H1 (cell line): Measurements from ENCODE around the gene GPR87. TPM values are rescaled to one million over a fixed set of nuclear protein-coding genes. Genes with fewer than 3 reads are reported as not detected.

Experiments used
- CTCF ChIA-PET: fragments of 300-600 bp; sonication (Branson Sonifier 250); formaldehyde crosslinking; loops from one replicate; lab custom pipeline; 2021; ENCODE audit not compliant: partially characterized antibody; lab: Charles Lee
- POLR2A ChIA-PET: fragments of 300-600 bp; sonication (Branson Sonifier 250); formaldehyde crosslinking; loops from one replicate; lab custom pipeline; 2021; ENCODE audit warnings: inconsistent platforms; ENCODE audit not compliant: partially characterized antibody; lab: Charles Lee
- DNase-seq, 2 experiments: peaks; one replicate each; pipeline versions ENCODE4 v3.0.0 to v3.0.0-alpha.2; 2010 to 2022; ENCODE audit warnings: low spot score in 2 of 2, low read depth in 1 of 2, mixed read lengths in 1 of 2
- FAIRE-seq: peaks from 2 replicates; lab custom pipeline; 2011; peaks lifted over from hg19 to GRCh38; lab: Jason Lieb, UNC
- H2AFZ ChIP-seq: 2 replicates; pipeline ENCODE4 v1.8.1; 2012; ENCODE audit warnings: low read length, inconsistent platforms
- H2AK5ac ChIP-seq: 2 replicates; pipeline ENCODE4 v1.6.1; 2013; ENCODE audit warnings: low read depth, low read length
- H2BK120ac ChIP-seq: replicated peaks from 2 replicates; pipeline ENCODE3; 2013; ENCODE audit warnings: low read depth, low read length, inconsistent platforms
- H2BK12ac ChIP-seq: 2 replicates; pipeline ENCODE4 v1.6.1; 2013; ENCODE audit warnings: low read depth, low read length
- H2BK15ac ChIP-seq: 2 replicates; pipeline ENCODE4 v1.6.1; 2013; ENCODE audit warnings: low read length
- H2BK20ac ChIP-seq: 2 replicates; pipeline ENCODE4 v1.6.1; 2013; ENCODE audit warnings: low read length
- H2BK5ac ChIP-seq: 2 replicates; pipeline ENCODE4 v1.6.1; 2013; ENCODE audit warnings: low read depth, low read length
- H3K14ac ChIP-seq: 2 replicates; pipeline ENCODE4 v1.6.1; 2013; ENCODE audit warnings: inconsistent platforms; ENCODE audit not compliant: insufficient read length
- H3K18ac ChIP-seq: 2 replicates; pipeline ENCODE4 v1.6.1; 2013; ENCODE audit warnings: low read length; ENCODE audit errors: extremely low read depth
- H3K23ac ChIP-seq: 2 replicates; pipeline ENCODE4 v1.6.1; 2013; ENCODE audit warnings: inconsistent platforms; ENCODE audit not compliant: insufficient read length
- H3K23me2 ChIP-seq: 2 replicates; pipeline ENCODE4 v1.6.1; 2013; ENCODE audit warnings: low read depth, low read length
- H3K27ac ChIP-seq: 2 replicates; pipeline ENCODE4 v1.6.1; 2011; ENCODE audit warnings: low read depth, low read length, inconsistent platforms
- H3K27me3 ChIP-seq, 4 experiments: replicated peaks in 1 of 4; 1 replicate in 1 of 4; 2 replicates in 3 of 4; pipeline versions ENCODE4 v1.6.1 to v1.8.1; 2011 to 2013; ENCODE audit warnings: low read length in 3 of 4, mild to moderate bottlenecking in 3 of 4, inconsistent platforms in 2 of 4, mixed read lengths in 2 of 4, moderate library complexity in 1 of 4; ENCODE audit not compliant: control insufficient read depth in 3 of 4, insufficient read depth in 3 of 4; ENCODE audit errors: extremely low read depth in 1 of 4
- H3K36me3 ChIP-seq, 4 experiments: 2 replicates each; pipeline versions ENCODE4 v1.6.1 to v1.8.1; 2011 to 2013; ENCODE audit warnings: mild to moderate bottlenecking in 4 of 4, low read length in 3 of 4, moderate library complexity in 2 of 4, control low read depth in 1 of 4, inconsistent platforms in 1 of 4; ENCODE audit not compliant: insufficient read depth in 4 of 4, control insufficient read depth in 2 of 4
- H3K4ac ChIP-seq: replicated peaks from 2 replicates; pipeline ENCODE3; 2013; ENCODE audit warnings: low read length, low read depth, mixed read lengths, inconsistent platforms; ENCODE audit not compliant: insufficient read length
- H3K4me1 ChIP-seq, 4 experiments: replicated peaks in 1 of 4; 1 replicate in 1 of 4; 2 replicates in 3 of 4; pipeline versions ENCODE4 v1.6.1 to v1.8.1; 2011 to 2013; ENCODE audit warnings: low read length in 3 of 4, inconsistent platforms in 2 of 4, mixed read lengths in 1 of 4; ENCODE audit not compliant: insufficient read depth in 4 of 4, control insufficient read depth in 3 of 4
- H3K4me2 ChIP-seq, 2 experiments: 2 replicates each; pipeline versions ENCODE4 v1.6.1 to v1.8.1; 2011 to 2013; ENCODE audit warnings: low read depth in 2 of 2, low read length in 2 of 2, control low read depth in 1 of 2, inconsistent platforms in 1 of 2, mild to moderate bottlenecking in 1 of 2; ENCODE audit not compliant: insufficient read depth in 1 of 2
- H3K4me3 ChIP-seq, 4 experiments: fragments of 200-600, 300-600 bp in 1 of 4; sonication (generic), shearing (Covaris generic), sonication (Bioruptor Twin) in 1 of 4; 2 replicates each; pipeline versions ENCODE4 v1.5.1 to v1.8.1; 2011 to 2016; ENCODE audit warnings: low read length in 4 of 4, low read depth in 3 of 4, control low read depth in 2 of 4, inconsistent platforms in 2 of 4, mild to moderate bottlenecking in 2 of 4, mixed read lengths in 1 of 4, moderate library complexity in 1 of 4; ENCODE audit not compliant: insufficient read depth in 2 of 4; ENCODE audit errors: extremely low read depth in 1 of 4
- H3K56ac ChIP-seq: replicated peaks from 2 replicates; pipeline ENCODE3; 2013; ENCODE audit warnings: low read depth, mild to moderate bottlenecking, mixed read lengths, low read length, inconsistent platforms; ENCODE audit not compliant: insufficient read length
- H3K79me1 ChIP-seq: 2 replicates; pipeline ENCODE4 v1.6.1; 2013; ENCODE audit warnings: low read depth, low read length, control low read depth
- H3K79me2 ChIP-seq, 2 experiments: 2 replicates each; pipeline versions ENCODE4 v1.6.1 to v1.8.1; 2012 to 2013; ENCODE audit warnings: low read length in 2 of 2, mild to moderate bottlenecking in 2 of 2, inconsistent platforms in 1 of 2; ENCODE audit not compliant: insufficient read depth in 2 of 2, control insufficient read depth in 1 of 2
- H3K9ac ChIP-seq, 4 experiments: replicated peaks in 1 of 4; 1 replicate in 1 of 4; 2 replicates in 3 of 4; pipeline versions ENCODE4 v1.6.1 to v1.8.1; 2011 to 2013; ENCODE audit warnings: low read depth in 3 of 4, low read length in 3 of 4, control low read depth in 2 of 4, mild to moderate bottlenecking in 2 of 4, moderate library complexity in 2 of 4, inconsistent platforms in 1 of 4; ENCODE audit errors: extremely low read depth in 1 of 4
- H3K9me3 ChIP-seq, 2 experiments: 2 replicates each; pipeline versions ENCODE4 v1.6.1 to v1.8.1; 2012 to 2013; ENCODE audit warnings: mild to moderate bottlenecking in 2 of 2, moderate library complexity in 2 of 2, control low read depth in 1 of 2, inconsistent platforms in 1 of 2, low read depth in 1 of 2, low read length in 1 of 2, mixed read lengths in 1 of 2; ENCODE audit not compliant: insufficient read depth in 2 of 2
- H4K20me1 ChIP-seq, 2 experiments: replicated peaks in 1 of 2; 2 replicates each; pipeline versions ENCODE3 to v1.8.1; 2011 to 2013; ENCODE audit warnings: inconsistent platforms in 2 of 2, low read length in 2 of 2, mild to moderate bottlenecking in 1 of 2; ENCODE audit not compliant: insufficient read depth in 2 of 2, control insufficient read depth in 1 of 2
- H4K5ac ChIP-seq: 2 replicates; pipeline ENCODE4 v1.6.1; 2013; ENCODE audit warnings: low read length, low read depth, mixed read lengths, inconsistent platforms; ENCODE audit not compliant: insufficient read length
- H4K8ac ChIP-seq: 2 replicates; pipeline ENCODE4 v1.8.0; 2013; ENCODE audit warnings: mild to moderate bottlenecking, moderate library complexity, low read length, inconsistent platforms; ENCODE audit not compliant: insufficient read depth; ENCODE audit errors: extremely low read depth
- H4K91ac ChIP-seq: replicated peaks from 2 replicates; pipeline ENCODE3; 2013; ENCODE audit warnings: low read length, mixed read lengths, inconsistent platforms; ENCODE audit not compliant: insufficient read length
- ATF2 ChIP-seq: IDR thresholded peaks from 2 replicates; pipeline ENCODE4 v1.6.1; 2012; ENCODE audit warnings: low read length, inconsistent platforms
- CHD1 ChIP-seq: IDR thresholded peaks from 2 replicates; pipeline ENCODE4 v1.6.1; 2012; ENCODE audit warnings: low read depth, low read length, improper control_type of control experiment
- E2F6 ChIP-seq: IDR thresholded peaks from 2 replicates; pipeline ENCODE4 v1.6.1; 2012; ENCODE audit warnings: inconsistent platforms
- EGR1 ChIP-seq: IDR thresholded peaks from 2 replicates; pipeline ENCODE4 v1.6.1; 2011; ENCODE audit warnings: low read depth, low read length, borderline replicate concordance
- EZH2 ChIP-seq: fragments of 200-600 bp; sonication (generic); IDR thresholded peaks from 2 replicates; pipeline ENCODE4 v1.7.1; 2012; ENCODE audit warnings: low read depth, mild to moderate bottlenecking, moderate library complexity, low read length, inconsistent platforms; ENCODE audit not compliant: severe bottlenecking
- FOSL1 ChIP-seq: IDR thresholded peaks from 2 replicates; pipeline ENCODE4 v1.6.1; 2011; ENCODE audit warnings: mild to moderate bottlenecking, low read depth, low read length, moderate library complexity; ENCODE audit not compliant: insufficient read depth
- KDM4A ChIP-seq: IDR thresholded peaks from one replicate; pipeline ENCODE4 v1.7.1; 2012; ENCODE audit warnings: low read depth, mild to moderate bottlenecking, moderate library complexity, low read length, inconsistent platforms; ENCODE audit not compliant: severe bottlenecking
- PHF8 ChIP-seq: fragments of 200-600 bp; sonication (generic); conservative IDR thresholded peaks from 2 replicates; pipeline ENCODE4 v1.7.1; 2012; ENCODE audit warnings: low read depth, mild to moderate bottlenecking, inconsistent platforms, low read length, moderate library complexity
- POLR2AphosphoS5 ChIP-seq: IDR thresholded peaks from 2 replicates; pipeline ENCODE4 v1.6.1; 2011; ENCODE audit warnings: low read depth, low read length
- TCF12 ChIP-seq: IDR thresholded peaks from 2 replicates; pipeline ENCODE4 v1.6.1; 2011; ENCODE audit warnings: low read depth, mild to moderate bottlenecking, low read length
- WGBS, 2 experiments: shearing (Covaris generic) in 1 of 2; methylation state at CpG; one replicate each; pipeline versions ENCODE4 v1.1.6 to v1.1.7; 2013 to 2015; ENCODE audit warnings: low lambda C conversion rate in 2 of 2, mixed read lengths in 2 of 2, inconsistent platforms in 1 of 2, low coverage in 1 of 2, missing lambda C conversion rate in 1 of 2; ENCODE audit not compliant: insufficient replicate concordance in 2 of 2, insufficient coverage in 1 of 2, insufficient read length in 1 of 2; ENCODE audit errors: extremely low coverage in 1 of 2, missing lambda C conversion rate in 1 of 2; 5-methylcytosine and 5-hydroxymethylcytosine counted together
- polyA plus RNA-seq, 7 experiments: library from polyadenylated mRNA; depleted of rRNA in 3 of 7; stranded (reverse) in 5 of 7; unstranded in 2 of 7; fragments of >200 nt in 5 of 7; fragments of 200-250 nt in 2 of 7; gene quantifications; 1 replicate in 5 of 7; 2 replicates in 1 of 7; 4 replicates in 1 of 7; pipeline versions ENCODE4 v1.2.1 to v1.2.3, GENCODE V29; 2011 to 2013; ENCODE audit warnings: missing spikeins in 2 of 7, mixed read lengths in 2 of 7
- total RNA-seq: library from RNA; stranded (reverse); fragmentation: NEBNext Ultra II Directional; extraction: Animal tissue kit (Norgen Biotek cat#: 25700); gene quantifications from 2 replicates; pipeline ENCODE4 v1.2.1, GENCODE V29; 2021

Gene GPR87
- total and polyA plus RNA-seq, 2 of the 8 experiments (the other 6 are each of a cell fraction or from before 2014, with no cell fraction given), result 0.05 TPM; not detected in 1

GRCh38 chr3:151356794-151357462, 40.3 kb upstream of the GPR87 start:
- no peak overlapping the region for H3K9ac ChIP-seq
- no peak for FAIRE-seq
- 92% methylated on average over 2 of the region's 2 CpGs; no CpG with 5 or more reads in 1 of the 2 experiments for WGBS, 2 experiments

More at GRCh38 chr3:151356794-151357462, 40.3 kb upstream of the GPR87 start:
- no peak for TF ChIP-seq TCF12
- TF ChIP-seq PHF8, result no peak
- TF ChIP-seq POLR2AphosphoS5, result no peak
- no peak for TF ChIP-seq EGR1
- TF ChIP-seq CHD1, result no peak
- TF ChIP-seq EZH2, result no peak
- TF ChIP-seq ATF2, result no peak
- no peak for TF ChIP-seq KDM4A
- no peak for TF ChIP-seq FOSL1
- no peak for TF ChIP-seq E2F6
- no peak overlapping the region for H4K91ac ChIP-seq
- H2BK120ac ChIP-seq, result no peak overlapping the region
- no peak overlapping the region for H2AFZ ChIP-seq
- no peak overlapping the region for H3K4me2 ChIP-seq
- H4K8ac ChIP-seq, result no peak overlapping the region
- H2BK15ac ChIP-seq, result no peak overlapping the region
- no peak overlapping the region for H4K5ac ChIP-seq
- H3K23me2 ChIP-seq, result no peaks in the 10 kb centered on the region
- POLR2A ChIA-PET, result no interaction called here
- H3K79me1 ChIP-seq, result no peaks in the 10 kb centered on the region
- no peak overlapping the region for H2AK5ac ChIP-seq
- H2BK20ac ChIP-seq, result no peak overlapping the region
- DNase-seq, result no peak
- H3K79me2 ChIP-seq, result no peaks in the 10 kb centered on the region
- no peaks in the 10 kb centered on the region for H3K9me3 ChIP-seq
- no peak overlapping the region for H3K23ac ChIP-seq
- no peak overlapping the region for H3K14ac ChIP-seq
- no peaks in the 10 kb centered on the region for H4K20me1 ChIP-seq
- H3K4me3 ChIP-seq, result no peak overlapping the region
- H2BK5ac ChIP-seq, result no peak overlapping the region
- no peak overlapping the region for H3K18ac ChIP-seq
- H3K4ac ChIP-seq, result no peak overlapping the region
- H3K27ac ChIP-seq, result no peak overlapping the region
- peaks cover 0 to 14% (median 4%) of the 10 kb centered on the region in 4 experiments; a peak in 4 of 8 replicates for H3K36me3 ChIP-seq
- H3K4me1 ChIP-seq, result peaks cover 0 to 3% (median 0%) of the 10 kb centered on the region in 4 experiments; a peak in 1 of 7 replicates
- CTCF ChIA-PET, result interaction anchor here (1.2 kb wide), 1 partner anchor 21 kb away, joined by 3 read pairs; no protein-coding TSS in a partner anchor
- no peak overlapping the region for H2BK12ac ChIP-seq
- H3K27me3 ChIP-seq, result no peaks in the 10 kb centered on the region
- H3K56ac ChIP-seq, result no peak overlapping the region
